Activated CD4-positive, alpha-beta T cell treated with anti-CD3 and anti-CD28 coated beads for 36 hours (primary cell): ENCODE data around the gene YPEL1. TPM values are rescaled to one million over a fixed set of nuclear protein-coding genes. Genes with fewer than 3 reads are reported as not detected.
"Not testable (repeated sequence)": the region's sequence is repeated elsewhere in the genome, so short reads cannot be mapped to it uniquely, and the experiment has no call there.

ENCODE experiments used
- ATAC-seq: fragments of 200-7000 bp; cut with Tn5 transposase; one replicate; pipeline ENCODE4 v1.10.0; 2021; ENCODE audit warnings: mild to moderate bottlenecking, moderate library complexity
- CTCF ChIA-PET: fragments of 350-600 bp; sonication (Branson Sonifier 250); formaldehyde crosslinking; loops from one replicate; lab custom pipeline; 2021; ENCODE audit warnings: antibody characterized with exemption; lab: Charles Lee
- POLR2A ChIA-PET: fragments of 350-600 bp; sonication (Branson Sonifier 250); formaldehyde crosslinking; loops from one replicate; lab custom pipeline; 2021; ENCODE audit warnings: antibody characterized with exemption, inconsistent platforms; lab: Charles Lee
- DNase-seq: peaks from one replicate; pipeline ENCODE4 v3.0.0-alpha.2; 2020
- H3K27ac Mint-ChIP-seq: one replicate; pipeline ENCODE4 v1.8.0; 2021; ENCODE audit warnings: mixed read lengths
- H3K27me3 Mint-ChIP-seq: one replicate; pipeline ENCODE4 v1.8.0; 2021; ENCODE audit warnings: mixed read lengths
- H3K36me3 Mint-ChIP-seq: one replicate; pipeline ENCODE4 v1.8.0; 2021; ENCODE audit warnings: low read depth, mixed read lengths
- H3K4me1 Mint-ChIP-seq: one replicate; pipeline ENCODE4 v1.8.0; 2021; ENCODE audit warnings: mixed read lengths
- H3K4me3 Mint-ChIP-seq: one replicate; pipeline ENCODE4 v1.8.0; 2021; ENCODE audit warnings: mild to moderate bottlenecking, moderate library complexity, mixed read lengths
- H3K9me3 Mint-ChIP-seq: one replicate; pipeline ENCODE4 v1.8.0; 2021; ENCODE audit warnings: low read depth, mixed read lengths
- intact Hi-C, 2 experiments: fragments of 100-400 bp; cut with DNase I in 1 of 2; cut with micrococcal nuclease in 1 of 2; formaldehyde crosslinking; loops; one replicate each; pipeline versions ENCODE4 v1.14.2 to v1.15.1; 2022 to 2024; cut with DNase I, micrococcal nuclease
- total RNA-seq, 2 experiments: library from RNA; stranded (reverse); gene quantifications; one replicate each; pipeline ENCODE4 v1.2.3, GENCODE V29; 2021

YPEL1 gene
- total RNA-seq, 2 experiments from 2014 or later, result 1.0 to 1.5 TPM

GRCh38 chr22:21734540-21735199 is 924 bp downstream of the YPEL1 start:
- Mint-ChIP-seq H3K4me3 (peak overlapping the region; percentile 84), H3K36me3 (no peaks in the 10 kb centered on the region), H3K27me3 (peaks cover 3% of the 10 kb centered on the region), H3K4me1 (peaks cover 10% of the 10 kb centered on the region), H3K27ac (peak overlapping the region; percentile 79), H3K9me3 (no peaks in the 10 kb centered on the region)
- ATAC-seq, result no peak
- ChIA-PET POLR2A (interaction anchor here (0.6 to 1.9 kb wide), 2 partner anchors 28 to 235 kb away, joined by 3 to 6 read pairs; no protein-coding TSS in a partner anchor), CTCF (interaction anchor here (0.6 to 0.9 kb wide), 3 partner anchors 30 to 794 kb away, joined by 3 read pairs; no protein-coding TSS in a partner anchor)
- intact Hi-C loops, result loop anchor here in 1 of 2 experiments (1.0 to 5.0 kb wide), 9 partner anchors 28 to 218 kb away; partner anchors contain the start of genes MAPK1, PPM1F and YDJC
- peak; percentile 25 for DNase-seq

GRCh38 chr22:21731503-21731902 is 4.1 kb downstream of the YPEL1 start:
- no peak overlapping the region for H3K27ac Mint-ChIP-seq

GRCh38 chr22:21730535-21731308 is 4.9 kb downstream of the YPEL1 start:
- Mint-ChIP-seq H3K9me3 (no peaks in the 10 kb centered on the region), H3K27ac (no peak overlapping the region), H3K27me3 (peaks cover 3% of the 10 kb centered on the region), H3K36me3 (no peaks in the 10 kb centered on the region), H3K4me1 (peaks cover 12% of the 10 kb centered on the region), H3K4me3 (no peak overlapping the region)
- POLR2A ChIA-PET, result no interaction called here
- CTCF ChIA-PET, result no interaction called here
- intact Hi-C loops, result loop anchor here in 1 of 2 experiments (5.0 kb wide), 1 partner anchor 62 kb away; no protein-coding TSS in a partner anchor
- no peak for DNase-seq
- no peak for ATAC-seq

More at GRCh38 chr22:21731503-21731902, 4.1 kb downstream of the YPEL1 start:
- H3K4me3 Mint-ChIP-seq, result no peak overlapping the region
- DNase-seq (no peak), ATAC-seq (no peak)
- ChIA-PET POLR2A (no interaction called here), CTCF (no interaction called here)
- H3K4me1 Mint-ChIP-seq, result peaks cover 12% of the 10 kb centered on the region
- H3K27me3 Mint-ChIP-seq, result peaks cover 3% of the 10 kb centered on the region
- H3K9me3 Mint-ChIP-seq, result no peaks in the 10 kb centered on the region
- intact Hi-C loops, result loop anchor here in 1 of 2 experiments (5.0 kb wide), 1 partner anchor 61 kb away; no protein-coding TSS in a partner anchor
- no peaks in the 10 kb centered on the region for H3K36me3 Mint-ChIP-seq

- ATAC-seq, H3K4me3 Mint-ChIP-seq, H3K36me3 Mint-ChIP-seq, H3K4me1 Mint-ChIP-seq, intact Hi-C loops, H3K9me3 Mint-ChIP-seq, DNase-seq, H3K27me3 Mint-ChIP-seq, POLR2A ChIA-PET, H3K27ac Mint-ChIP-seq: not testable (repeated sequence)
- CTCF ChIA-PET, result interaction anchor here (1.0 kb wide), 1 partner anchor 38 kb away, joined by 3 read pairs; no protein-coding TSS in a partner anchor
These were observed 6.4 kb downstream of the YPEL1 start for GRCh38 chr22:21729184-21729583.

GRCh38 chr22:21728270-21728669 is 7.3 kb downstream of the YPEL1 start:
- H3K4me1 Mint-ChIP-seq, result peaks cover 2% of the 10 kb centered on the region
- H3K9me3 Mint-ChIP-seq, result no peaks in the 10 kb centered on the region
- H3K27ac Mint-ChIP-seq, result no peak overlapping the region
- POLR2A ChIA-PET, result interaction anchor here (0.6 kb wide), 1 partner anchor 88 kb away, joined by 4 read pairs; no protein-coding TSS in a partner anchor
- no peaks in the 10 kb centered on the region for H3K27me3 Mint-ChIP-seq
- CTCF ChIA-PET, result interaction anchor here (0.8 kb wide), 1 partner anchor 224 kb away, joined by 4 read pairs; the partner anchor contains the start of gene PPM1F
- no peak overlapping the region for H3K4me3 Mint-ChIP-seq
- DNase-seq (no peak), ATAC-seq (no peak)
- intact Hi-C loops, result no loop called here
- no peaks in the 10 kb centered on the region for H3K36me3 Mint-ChIP-seq

- Mint-ChIP-seq H3K9me3 (no peaks in the 10 kb centered on the region), H3K27me3 (no peaks in the 10 kb centered on the region), H3K4me3 (no peak overlapping the region), H3K4me1 (peaks cover 2% of the 10 kb centered on the region), H3K36me3 (no peaks in the 10 kb centered on the region), H3K27ac (no peak overlapping the region)
- CTCF ChIA-PET, result interaction anchor here (0.8 kb wide), 1 partner anchor 225 kb away, joined by 4 read pairs; the partner anchor contains the start of gene PPM1F
- POLR2A ChIA-PET, result no interaction called here
- no peak for DNase-seq
- intact Hi-C loops, result no loop called here
- ATAC-seq, result no peak
These were observed 7.8 kb downstream of the YPEL1 start for GRCh38 chr22:21727768-21728167.

GRCh38 chr22:21727159-21727558 is 8.4 kb downstream of the YPEL1 start:
- Mint-ChIP-seq H3K36me3 (no peaks in the 10 kb centered on the region), H3K4me1 (peaks cover 2% of the 10 kb centered on the region), H3K27ac (no peak overlapping the region), H3K27me3 (no peaks in the 10 kb centered on the region), H3K9me3 (no peaks in the 10 kb centered on the region), H3K4me3 (no peak overlapping the region)
- ChIA-PET CTCF (interaction anchor here (0.6 kb wide), 1 partner anchor 215 kb away, joined by 3 read pairs; no protein-coding TSS in a partner anchor), POLR2A (no interaction called here)
- no peak for ATAC-seq
- intact Hi-C loops, result no loop called here
- DNase-seq, result no peak

- intact Hi-C loops, result no loop called here
- H3K4me1 Mint-ChIP-seq, result peaks cover 2% of the 10 kb centered on the region
- POLR2A ChIA-PET, result no interaction called here
These were observed 8.9 kb downstream of the YPEL1 start for GRCh38 chr22:21726650-21727049.

GRCh38 chr22:21725956-21726649 is 9.5 kb downstream of the YPEL1 start:
- ATAC-seq (no peak), DNase-seq (no peak)
- Mint-ChIP-seq H3K4me3 (no peak overlapping the region), H3K27me3 (no peaks in the 10 kb centered on the region), H3K27ac (no peak overlapping the region), H3K4me1 (peaks cover 2% of the 10 kb centered on the region), H3K9me3 (no peaks in the 10 kb centered on the region), H3K36me3 (no peaks in the 10 kb centered on the region)
- intact Hi-C loops, result no loop called here
- CTCF ChIA-PET, result interaction anchor here (0.7 kb wide), 1 partner anchor 127 kb away, joined by 4 read pairs; no protein-coding TSS in a partner anchor
- POLR2A ChIA-PET, result interaction anchor here (0.9 kb wide), 1 partner anchor 16 kb away, joined by 4 read pairs; no protein-coding TSS in a partner anchor

More at GRCh38 chr22:21726650-21727049, 8.9 kb downstream of the YPEL1 start:
- Mint-ChIP-seq H3K36me3 (no peaks in the 10 kb centered on the region), H3K4me3 (no peak overlapping the region), H3K27me3 (no peaks in the 10 kb centered on the region), H3K9me3 (no peaks in the 10 kb centered on the region), H3K27ac (no peak overlapping the region)
- peak; percentile 98 for ATAC-seq
- CTCF ChIA-PET, result interaction anchor here (0.6 to 0.7 kb wide), 2 partner anchors 127 to 216 kb away, joined by 3 to 4 read pairs; no protein-coding TSS in a partner anchor
- peak; percentile 65 for DNase-seq

- H3K9me3 Mint-ChIP-seq, H3K27ac Mint-ChIP-seq, ATAC-seq, H3K27me3 Mint-ChIP-seq, intact Hi-C loops, H3K4me1 Mint-ChIP-seq, H3K4me3 Mint-ChIP-seq, DNase-seq, POLR2A ChIA-PET, H3K36me3 Mint-ChIP-seq: not testable (repeated sequence)
- CTCF ChIA-PET, result interaction anchor here (0.6 to 1.2 kb wide), 2 partner anchors 213 to 230 kb away, joined by 3 to 4 read pairs; no protein-coding TSS in a partner anchor
These were observed 11.1 kb downstream of the YPEL1 start for GRCh38 chr22:21724496-21724895.
